Transverse colon (tissue), 4 donors: ENCODE results near the gene GLI2.

ENCODE experiments used
- POLR2AphosphoS5 ChIP-seq, 3 donors: sonication (generic); formaldehyde crosslinking; IDR thresholded peaks; one replicate each; pipeline ENCODE4 v1.6.1; 2016; ENCODE audit warnings: antibody characterized with exemption in 3 of 3
- TF ChIP-seq, protein P1 (sequence below), 5 experiments: fragments of 200-600 bp in 3 of 5; fragments of 450-650 bp in 2 of 5; sonication (generic) in 3 of 5; IDR thresholded peaks; 1 replicate in 2 of 5; 2 replicates in 3 of 5; pipeline ENCODE4 v1.5.1; 2016 to 2017; ENCODE audit warnings: antibody characterized with exemption in 5 of 5, inconsistent platforms in 3 of 5, mild to moderate bottlenecking in 2 of 5, moderate library complexity in 1 of 5

DNA sequence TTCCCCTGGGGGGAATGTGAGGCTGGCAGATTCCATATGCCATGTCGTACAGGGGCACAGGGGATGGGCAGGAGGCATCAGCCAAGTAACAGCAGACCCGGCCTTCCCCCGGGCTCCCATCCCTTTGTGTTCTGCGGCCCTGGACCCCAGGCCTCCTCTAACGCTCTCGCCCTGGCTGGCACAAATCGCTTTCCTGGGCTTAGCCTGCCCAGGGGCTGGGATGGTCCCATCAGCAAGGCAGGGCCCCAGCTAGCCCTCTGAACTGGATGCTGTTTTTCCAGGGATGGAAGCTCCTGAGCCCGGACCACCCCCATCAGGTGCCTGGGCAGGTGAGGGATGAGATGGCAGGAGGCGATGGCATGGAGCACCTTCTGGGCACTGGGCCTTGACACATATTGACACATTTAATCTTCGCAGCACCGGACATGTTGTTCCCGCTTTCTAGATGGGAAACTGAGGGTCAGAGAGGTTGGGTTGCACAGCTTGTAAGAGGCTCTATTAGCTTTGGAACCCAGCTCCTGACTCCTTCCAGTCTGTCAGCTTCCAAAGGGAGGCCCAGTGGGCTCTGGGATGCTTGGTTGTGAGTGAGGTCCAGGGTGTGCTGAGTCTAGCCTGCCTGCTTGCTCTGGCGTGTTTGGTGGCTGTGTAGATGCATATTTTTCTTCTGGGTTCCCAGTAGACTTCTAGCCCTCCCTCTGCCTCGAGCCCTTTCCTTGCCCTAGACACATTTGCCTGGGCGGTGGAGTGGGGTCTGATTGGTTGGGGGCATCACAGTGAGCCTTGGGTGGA is 40.3 kb downstream of the GLI2 start:
- no peak for TF ChIP-seq POLR2AphosphoS5 (IDR thresholded peaks at IDR 0.05)
- TF ChIP-seq, protein P1, sequence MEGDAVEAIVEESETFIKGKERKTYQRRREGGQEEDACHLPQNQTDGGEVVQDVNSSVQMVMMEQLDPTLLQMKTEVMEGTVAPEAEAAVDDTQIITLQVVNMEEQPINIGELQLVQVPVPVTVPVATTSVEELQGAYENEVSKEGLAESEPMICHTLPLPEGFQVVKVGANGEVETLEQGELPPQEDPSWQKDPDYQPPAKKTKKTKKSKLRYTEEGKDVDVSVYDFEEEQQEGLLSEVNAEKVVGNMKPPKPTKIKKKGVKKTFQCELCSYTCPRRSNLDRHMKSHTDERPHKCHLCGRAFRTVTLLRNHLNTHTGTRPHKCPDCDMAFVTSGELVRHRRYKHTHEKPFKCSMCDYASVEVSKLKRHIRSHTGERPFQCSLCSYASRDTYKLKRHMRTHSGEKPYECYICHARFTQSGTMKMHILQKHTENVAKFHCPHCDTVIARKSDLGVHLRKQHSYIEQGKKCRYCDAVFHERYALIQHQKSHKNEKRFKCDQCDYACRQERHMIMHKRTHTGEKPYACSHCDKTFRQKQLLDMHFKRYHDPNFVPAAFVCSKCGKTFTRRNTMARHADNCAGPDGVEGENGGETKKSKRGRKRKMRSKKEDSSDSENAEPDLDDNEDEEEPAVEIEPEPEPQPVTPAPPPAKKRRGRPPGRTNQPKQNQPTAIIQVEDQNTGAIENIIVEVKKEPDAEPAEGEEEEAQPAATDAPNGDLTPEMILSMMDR (IDR thresholded peaks at IDR 0.05): no peak
